Upper lobe of left lung (tissue), 6 donors: Measurements from ENCODE around the gene LARGE1. TPM values are rescaled to one million over a fixed set of nuclear protein-coding genes. Genes with fewer than 3 reads are reported as not detected.

Source experiments
- ATAC-seq, 2 donors: fragments of 200-7000 bp; cut with Tn5 transposase; one replicate each; pipeline ENCODE4 v1.9.1; 2022; ENCODE audit warnings: mild to moderate bottlenecking in 2 of 2, moderate library complexity in 2 of 2; ENCODE audit not compliant: low FRiP score in 2 of 2
- DNase-seq, 2 donors: peaks; one replicate each; pipeline ENCODE4 v3.0.0-alpha.2; 2019 to 2020
- H3K27ac ChIP-seq, 4 donors: fragments of 200-600 bp; sonication (generic); one replicate each; pipeline ENCODE4 v1.5.1; 2016 to 2019
- H3K27me3 ChIP-seq, 4 donors: fragments of 200-600 bp; sonication (generic); one replicate each; pipeline ENCODE4 v1.5.1; 2017 to 2019
- H3K36me3 ChIP-seq, 4 donors: fragments of 200-600 bp; sonication (generic); one replicate each; pipeline ENCODE4 v1.5.1; 2016 to 2019
- H3K4me1 ChIP-seq, 4 donors: fragments of 200-600 bp; sonication (generic); one replicate each; pipeline ENCODE4 v1.5.1; 2018 to 2019
- H3K4me3 ChIP-seq, 4 donors: fragments of 200-600 bp; sonication (generic); one replicate each; pipeline ENCODE4 v1.5.1; 2017 to 2019; ENCODE audit warnings: mild to moderate bottlenecking in 2 of 4, moderate library complexity in 1 of 4
- H3K9me3 ChIP-seq, 4 donors: fragments of 200-600 bp; sonication (generic); one replicate each; pipeline ENCODE4 v1.5.1; 2018 to 2019
- EP300 ChIP-seq, 4 donors: sonication (generic); formaldehyde crosslinking; IDR thresholded peaks; one replicate each; pipeline ENCODE4 v1.5.1; 2017; ENCODE audit warnings: antibody characterized with exemption in 4 of 4, control low read depth in 2 of 4
- POLR2A ChIP-seq, 4 donors: fragments of 450-650 bp; IDR thresholded peaks; one replicate each; pipeline ENCODE4 v1.5.1; 2016 to 2017; ENCODE audit warnings: antibody characterized with exemption in 4 of 4, mild to moderate bottlenecking in 2 of 4
- POLR2AphosphoS5 ChIP-seq, 2 donors: sonication (generic); formaldehyde crosslinking; IDR thresholded peaks; one replicate each; pipeline ENCODE4 v1.5.1; 2017; ENCODE audit warnings: antibody characterized with exemption in 2 of 2
- WGBS, 2 donors: methylation state at CpG; one replicate each; pipeline ENCODE4 v1.1.5; 2017 to 2018; 5-methylcytosine and 5-hydroxymethylcytosine counted together
- total RNA-seq, 6 donors: library from RNA; depleted of rRNA in 4 of 6; stranded (reverse); fragments of >200 nt in 4 of 6; gene quantifications; one replicate each; pipeline versions ENCODE4 v1.1.0 to v1.2.1, GENCODE V29; 2016 to 2021
- TF ChIP-seq, protein P1 (sequence below), 6 experiments: fragments of 450-650 bp in 4 of 6; fragments of 200-600 bp in 2 of 6; sonication (generic) in 2 of 6; IDR thresholded peaks; one replicate each; pipeline ENCODE4 v1.5.1; 2016 to 2019; ENCODE audit warnings: antibody characterized with exemption in 6 of 6
- donor health status: DM: no; HTN: no; CAD: no; lungs with moderate emphysema.
- donor health status: DM: no; HTN: yes; CAD: no; lungs with severe emphysema.

The LARGE1 gene
- total RNA-seq, 6 donors from 2014 or later = 14.0 to 56.6 (median 25.3) TPM

DNA sequence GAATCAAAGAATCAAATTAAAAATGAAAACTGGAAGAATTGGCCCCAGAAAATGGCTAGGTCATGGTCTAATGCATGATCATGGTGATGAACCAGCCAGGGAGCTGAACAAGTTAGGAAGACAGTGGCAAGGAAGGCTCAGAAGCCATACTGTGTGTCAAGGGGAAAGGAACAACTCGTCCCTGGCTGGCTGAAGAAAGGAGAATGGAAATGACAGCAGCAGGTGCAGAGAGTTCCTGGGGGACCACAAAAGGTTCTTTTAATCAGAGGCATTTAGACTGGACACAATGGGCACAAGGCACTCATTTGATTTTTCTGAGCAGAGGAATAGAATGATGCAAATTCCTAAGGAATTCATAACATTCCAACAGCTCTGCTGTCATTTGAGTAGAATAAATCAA lies 209.9 kb downstream of the LARGE1 start:
- H3K36me3 ChIP-seq = no peaks in the 10 kb centered on the region
- no peaks in the 10 kb centered on the region for H3K4me1 ChIP-seq
- 78 to 81% methylated on average over 1 of the region's 1 CpG for WGBS, 2 donors
- no peak overlapping the region for H3K27ac ChIP-seq
- peaks cover 0 to 17% (median 7%) of the 10 kb centered on the region in 4 donors for H3K9me3 ChIP-seq
- TF ChIP-seq EP300 (IDR thresholded peaks at IDR 0.05) (no peak), POLR2A (IDR thresholded peaks at IDR 0.05) (no peak), POLR2AphosphoS5 (IDR thresholded peaks at IDR 0.05) (no peak)
- TF ChIP-seq, protein P1, sequence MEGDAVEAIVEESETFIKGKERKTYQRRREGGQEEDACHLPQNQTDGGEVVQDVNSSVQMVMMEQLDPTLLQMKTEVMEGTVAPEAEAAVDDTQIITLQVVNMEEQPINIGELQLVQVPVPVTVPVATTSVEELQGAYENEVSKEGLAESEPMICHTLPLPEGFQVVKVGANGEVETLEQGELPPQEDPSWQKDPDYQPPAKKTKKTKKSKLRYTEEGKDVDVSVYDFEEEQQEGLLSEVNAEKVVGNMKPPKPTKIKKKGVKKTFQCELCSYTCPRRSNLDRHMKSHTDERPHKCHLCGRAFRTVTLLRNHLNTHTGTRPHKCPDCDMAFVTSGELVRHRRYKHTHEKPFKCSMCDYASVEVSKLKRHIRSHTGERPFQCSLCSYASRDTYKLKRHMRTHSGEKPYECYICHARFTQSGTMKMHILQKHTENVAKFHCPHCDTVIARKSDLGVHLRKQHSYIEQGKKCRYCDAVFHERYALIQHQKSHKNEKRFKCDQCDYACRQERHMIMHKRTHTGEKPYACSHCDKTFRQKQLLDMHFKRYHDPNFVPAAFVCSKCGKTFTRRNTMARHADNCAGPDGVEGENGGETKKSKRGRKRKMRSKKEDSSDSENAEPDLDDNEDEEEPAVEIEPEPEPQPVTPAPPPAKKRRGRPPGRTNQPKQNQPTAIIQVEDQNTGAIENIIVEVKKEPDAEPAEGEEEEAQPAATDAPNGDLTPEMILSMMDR (IDR thresholded peaks at IDR 0.05) = no peak
- H3K4me3 ChIP-seq = no peak overlapping the region
- ATAC-seq (no peak), DNase-seq (no peak)
- H3K27me3 ChIP-seq = no peaks in the 10 kb centered on the region

DNA sequence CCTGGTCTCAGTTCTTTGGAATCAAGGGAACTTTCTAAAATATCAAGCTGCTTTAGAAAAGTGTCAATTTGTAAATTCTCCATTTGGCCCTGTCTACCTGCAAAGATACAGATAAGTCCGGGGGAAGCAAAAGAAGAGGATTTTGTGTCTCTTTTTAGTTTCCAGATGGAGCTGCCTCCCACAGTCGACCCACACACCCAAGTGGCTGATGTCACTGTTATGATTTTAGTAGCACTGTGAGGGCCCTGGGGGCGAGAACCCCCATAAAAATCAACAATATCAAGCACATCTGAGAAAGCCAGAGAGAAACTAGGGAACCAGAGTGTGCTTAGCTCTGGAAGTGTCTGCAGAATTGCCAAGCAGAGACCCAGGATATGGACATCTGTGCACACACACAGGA lies 212.7 kb downstream of the LARGE1 start:
- WGBS, 2 donors = 67 to 87% methylated on average over 2 to 3 of the region's 3 CpGs
- Histone ChIP-seq H3K4me1 (no peaks in the 10 kb centered on the region), H3K9me3 (peaks cover 0 to 6% (median 0%) of the 10 kb centered on the region in 4 donors), H3K27me3 (no peaks in the 10 kb centered on the region), H3K36me3 (no peaks in the 10 kb centered on the region), H3K4me3 (no peak overlapping the region), H3K27ac (no peak overlapping the region)
- ATAC-seq = no peak
- DNase-seq = no peak
- TF ChIP-seq, protein P1 (IDR thresholded peaks at IDR 0.05) = no peak
- TF ChIP-seq EP300 (IDR thresholded peaks at IDR 0.05) (no peak), POLR2AphosphoS5 (IDR thresholded peaks at IDR 0.05) (no peak), POLR2A (IDR thresholded peaks at IDR 0.05) (no peak)

- Histone ChIP-seq H3K36me3 (no peaks in the 10 kb centered on the region), H3K9me3 (peaks cover 0 to 6% (median 0%) of the 10 kb centered on the region in 4 donors), H3K4me1 (no peaks in the 10 kb centered on the region), H3K4me3 (no peak overlapping the region), H3K27me3 (no peaks in the 10 kb centered on the region), H3K27ac (no peak overlapping the region)
- 79 to 82% methylated on average over 4 to 5 of the region's 5 CpGs for WGBS, 2 donors
- no peak for TF ChIP-seq EP300 (IDR thresholded peaks at IDR 0.05)
- no peak for TF ChIP-seq POLR2AphosphoS5 (IDR thresholded peaks at IDR 0.05)
- TF ChIP-seq POLR2A (IDR thresholded peaks at IDR 0.05) = no peak
- DNase-seq = no peak
- ATAC-seq = no peak
Measured at GRCh38 chr22:33706100-33706499, 214.2 kb downstream of the LARGE1 start.

GRCh38 chr22:33699176-33699575 lies 221.1 kb downstream of the LARGE1 start:
- Histone ChIP-seq H3K4me3 (no peak overlapping the region), H3K27ac (no peak overlapping the region), H3K9me3 (peaks cover 0 to under 1% (median 0%) of the 10 kb centered on the region in 4 donors), H3K4me1 (no peaks in the 10 kb centered on the region), H3K27me3 (no peaks in the 10 kb centered on the region), H3K36me3 (no peaks in the 10 kb centered on the region)
- TF ChIP-seq, protein P1 (IDR thresholded peaks at IDR 0.05) = no peak
- no peak for TF ChIP-seq EP300 (IDR thresholded peaks at IDR 0.05)
- no peak for TF ChIP-seq POLR2A (IDR thresholded peaks at IDR 0.05)
- TF ChIP-seq POLR2AphosphoS5 (IDR thresholded peaks at IDR 0.05) = no peak
- WGBS, 2 donors = 73 to 80% methylated on average over 7 of the region's 7 CpGs
- ATAC-seq (no peak), DNase-seq (no peak)

GRCh38 chr22:33697640-33698039 lies 222.6 kb downstream of the LARGE1 start:
- 87 to 92% methylated on average over 4 of the region's 4 CpGs for WGBS, 2 donors
- ATAC-seq = no peak
- no peak overlapping the region for H3K27ac ChIP-seq
- TF ChIP-seq POLR2AphosphoS5 (IDR thresholded peaks at IDR 0.05) (no peak), EP300 (IDR thresholded peaks at IDR 0.05) (no peak), POLR2A (IDR thresholded peaks at IDR 0.05) (no peak)
- TF ChIP-seq, protein P1 (IDR thresholded peaks at IDR 0.05) = no peak
- no peak overlapping the region for H3K4me3 ChIP-seq
- H3K4me1 ChIP-seq = no peaks in the 10 kb centered on the region
- H3K36me3 ChIP-seq = no peaks in the 10 kb centered on the region
- H3K27me3 ChIP-seq = no peaks in the 10 kb centered on the region
- no peaks in the 10 kb centered on the region for H3K9me3 ChIP-seq
- no peak for DNase-seq
